CD8-positive, alpha-beta memory T cell (primary cell): ENCODE measurements around the gene KRTAP9-2. TPM values are rescaled to one million over a fixed set of nuclear protein-coding genes. Genes with fewer than 3 reads are reported as not detected.
"Not testable (repeated sequence)": the region's sequence is repeated elsewhere in the genome, so short reads cannot be mapped to it uniquely, and the experiment has no call there.

ENCODE experiments used
- CTCF ChIA-PET: fragments of 350-600 bp; sonication (Branson Sonifier 250); formaldehyde crosslinking; loops from one replicate; lab custom pipeline; 2021; ENCODE audit warnings: antibody characterized with exemption; lab: Charles Lee
- POLR2A ChIA-PET: fragments of 350-600 bp; sonication (Branson Sonifier 250); formaldehyde crosslinking; loops from one replicate; lab custom pipeline; 2021; ENCODE audit warnings: antibody characterized with exemption; lab: Charles Lee
- DNase-seq, 5 donors: peaks; one replicate each; pipeline versions ENCODE4 v3.0.0 to v3.0.0-alpha.2; 2020 to 2022; ENCODE audit warnings: mixed read lengths in 1 of 5
- H3K27ac ChIP-seq: one replicate; pipeline ENCODE4 v1.7.0; 2013; ENCODE audit warnings: low read depth, mild to moderate bottlenecking, low read length, moderate library complexity
- H3K27me3 ChIP-seq: 2 replicates; pipeline ENCODE4 v1.7.0; 2013; ENCODE audit warnings: low read length, mild to moderate bottlenecking; ENCODE audit not compliant: insufficient read depth, poor library complexity, severe bottlenecking
- H3K36me3 ChIP-seq: 2 replicates; pipeline ENCODE4 v1.7.0; 2013; ENCODE audit warnings: mild to moderate bottlenecking, low read length, moderate library complexity; ENCODE audit not compliant: insufficient read depth
- H3K4me1 ChIP-seq: 2 replicates; pipeline ENCODE4 v1.7.0; 2013; ENCODE audit warnings: mild to moderate bottlenecking, low read length, moderate library complexity; ENCODE audit not compliant: insufficient read depth
- H3K4me3 ChIP-seq: 2 replicates; pipeline ENCODE4 v1.7.0; 2013; ENCODE audit warnings: mild to moderate bottlenecking, low read length
- H3K9me3 ChIP-seq: 2 replicates; pipeline ENCODE4 v1.7.0; 2013; ENCODE audit warnings: mild to moderate bottlenecking, low read length
- H3K27ac Mint-ChIP-seq, 8 donors: one replicate each; pipeline ENCODE4 v1.8.0; 2020 to 2021; ENCODE audit warnings: mixed read lengths in 8 of 8, mild to moderate bottlenecking in 6 of 8, inconsistent platforms in 3 of 8, moderate library complexity in 3 of 8
- H3K27me3 Mint-ChIP-seq, 2 donors: one replicate each; pipeline ENCODE4 v1.8.0; 2020 to 2021; ENCODE audit warnings: mixed read lengths in 2 of 2, mild to moderate bottlenecking in 1 of 2, moderate library complexity in 1 of 2
- H3K36me3 Mint-ChIP-seq, 3 donors: one replicate each; pipeline ENCODE4 v1.8.0; 2020 to 2021; ENCODE audit warnings: mixed read lengths in 3 of 3, inconsistent platforms in 1 of 3, mild to moderate bottlenecking in 1 of 3
- H3K4me1 Mint-ChIP-seq, 3 donors: one replicate each; pipeline ENCODE4 v1.8.0; 2020 to 2021; ENCODE audit warnings: mixed read lengths in 3 of 3, inconsistent platforms in 1 of 3, mild to moderate bottlenecking in 1 of 3
- H3K4me3 Mint-ChIP-seq, 7 donors: one replicate each; pipeline ENCODE4 v1.8.0; 2020 to 2021; ENCODE audit warnings: mixed read lengths in 7 of 7, mild to moderate bottlenecking in 6 of 7, moderate library complexity in 4 of 7, inconsistent platforms in 2 of 7
- H3K9me3 Mint-ChIP-seq, 5 donors: one replicate each; pipeline ENCODE4 v1.8.0; 2020 to 2022; ENCODE audit warnings: mixed read lengths in 5 of 5, mild to moderate bottlenecking in 3 of 5, moderate library complexity in 2 of 5, inconsistent platforms in 1 of 5
- polyA plus RNA-seq: library from polyadenylated mRNA; unstranded; fragments of 300-500 nt; fragmentation: Illumina TruSeq; gene quantifications from one replicate; pipeline ENCODE4 v1.2.3, GENCODE V29; 2021
- total RNA-seq, 2 experiments: library from RNA; stranded (reverse); gene quantifications; one replicate each; pipeline ENCODE4 v1.2.3, GENCODE V29; 2021

Gene KRTAP9-2
- total and polyA plus RNA-seq, 3 experiments from 2014 or later = not detected

DNA sequence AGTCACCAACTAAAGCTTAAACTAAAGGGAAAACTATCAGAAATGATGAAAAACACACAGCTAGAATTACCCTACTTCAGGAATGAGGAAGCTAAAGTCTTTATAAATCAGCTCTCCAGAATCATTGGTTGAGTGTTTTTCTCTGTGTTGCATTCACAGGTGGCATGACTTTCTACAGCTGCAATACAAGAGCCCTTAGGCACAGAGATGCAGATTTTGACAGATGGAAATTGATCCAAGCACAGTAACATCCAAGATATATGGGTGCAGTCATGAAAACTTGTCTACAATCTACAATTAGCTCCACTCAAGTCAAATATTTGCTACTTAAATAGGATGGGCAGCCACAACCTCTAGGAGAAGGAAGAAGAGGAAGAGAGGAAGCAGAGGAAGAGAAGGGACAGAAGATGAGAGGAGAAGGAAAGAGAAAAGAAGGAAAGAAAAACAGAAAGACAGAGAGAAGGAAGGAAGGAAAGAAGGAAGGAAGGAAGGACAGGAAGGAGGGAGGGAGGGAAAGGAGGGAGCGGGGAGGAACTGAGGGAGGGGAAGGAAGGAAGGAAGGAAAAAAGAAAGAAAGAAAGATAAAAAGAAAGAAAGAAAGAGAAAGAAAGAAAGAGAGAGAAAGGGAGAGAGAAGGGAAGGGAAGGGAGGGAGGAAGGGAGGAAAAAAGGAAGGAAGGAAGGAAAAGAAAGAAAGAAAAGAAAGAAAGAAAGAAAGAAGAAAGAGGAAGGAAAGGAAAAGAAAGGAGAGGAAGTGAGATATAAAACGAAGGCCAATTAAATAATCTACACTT, 20.7 kb downstream of the KRTAP9-2 start:
- POLR2A ChIA-PET, H3K27me3 ChIP-seq: not testable (repeated sequence)

DNA sequence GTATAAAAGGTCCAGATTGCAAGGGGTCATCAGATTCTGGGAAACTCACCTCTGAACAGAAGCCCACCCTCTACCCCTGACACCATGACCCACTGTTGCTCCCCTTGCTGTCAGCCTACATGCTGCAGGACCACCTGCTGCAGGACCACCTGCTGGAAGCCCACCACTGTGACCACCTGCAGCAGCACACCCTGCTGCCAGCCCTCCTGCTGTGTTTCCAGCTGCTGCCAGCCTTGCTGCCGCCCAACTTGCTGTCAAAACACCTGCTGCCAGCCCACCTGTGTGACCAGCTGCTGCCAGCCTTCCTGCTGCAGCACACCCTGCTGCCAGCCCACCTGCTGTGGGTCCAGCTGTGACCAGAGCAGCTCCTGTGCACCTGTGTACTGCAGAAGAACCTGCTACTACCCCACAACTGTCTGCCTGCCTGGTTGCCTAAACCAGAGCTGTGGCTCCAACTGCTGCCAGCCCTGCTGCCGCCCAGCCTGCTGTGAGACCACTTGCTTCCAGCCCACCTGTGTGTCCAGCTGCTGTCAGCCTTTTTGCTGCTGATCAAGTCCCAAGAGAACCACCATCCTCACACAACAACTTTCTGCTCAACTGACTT, 23.3 kb downstream of the KRTAP9-2 start, which contains the start of gene KRTAP9-4:
TSS of gene KRTAP9-4 (plus strand) at position 51 of the 604 bp plus-strand sequence. CDS start at position 85, 34 bp downstream.
- H3K27ac Mint-ChIP-seq = peak within 1 kb of the TSS in 1 of 8 donors; percentile 26
- H3K27ac ChIP-seq, H3K36me3 ChIP-seq, H3K9me3 ChIP-seq, CTCF ChIA-PET, H3K9me3 Mint-ChIP-seq, H3K4me3 ChIP-seq, H3K4me3 Mint-ChIP-seq, H3K4me1 Mint-ChIP-seq, H3K36me3 Mint-ChIP-seq, H3K4me1 ChIP-seq, DNase-seq, H3K27me3 ChIP-seq, POLR2A ChIA-PET: not testable (repeated sequence)
- peaks cover 4 to 36% of the 10 kb centered on the region in 2 donors for H3K27me3 Mint-ChIP-seq

More for the DNA sequence above, 20.7 kb downstream of the KRTAP9-2 start:
- H3K4me1 ChIP-seq, DNase-seq, H3K36me3 ChIP-seq, CTCF ChIA-PET, H3K4me1 Mint-ChIP-seq, H3K27ac Mint-ChIP-seq, H3K36me3 Mint-ChIP-seq, H3K4me3 ChIP-seq, H3K27ac ChIP-seq, H3K9me3 Mint-ChIP-seq, H3K4me3 Mint-ChIP-seq, H3K9me3 ChIP-seq: not testable (repeated sequence)
- peaks cover 5 to 37% of the 10 kb centered on the region in 2 donors for H3K27me3 Mint-ChIP-seq

DNA sequence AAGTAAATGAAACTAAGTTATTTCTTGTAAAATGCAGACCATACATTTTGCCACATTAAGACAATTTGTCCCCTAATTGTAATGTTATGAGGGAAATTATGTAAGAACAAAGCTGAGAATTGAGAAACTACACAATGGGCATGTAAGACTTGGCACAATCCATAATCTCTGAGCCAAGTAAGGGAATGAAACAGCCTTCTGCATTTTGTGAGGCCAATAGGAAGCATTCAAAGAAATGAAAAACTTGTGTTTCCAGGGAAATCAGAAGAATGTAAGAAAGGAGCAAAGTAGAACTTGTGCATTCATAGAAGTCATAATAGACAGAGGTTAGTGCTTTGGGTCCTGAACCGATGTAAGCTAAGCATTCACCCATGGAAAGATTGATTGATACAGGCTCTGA, 24.8 kb downstream of the KRTAP9-2 start:
- H3K27ac Mint-ChIP-seq = no peak overlapping the region
- H3K9me3 Mint-ChIP-seq = no peaks in the 10 kb centered on the region
- no peak overlapping the region for H3K4me3 ChIP-seq
- ChIA-PET POLR2A (no interaction called here), CTCF (interaction anchor here (1.4 kb wide), 1 partner anchor 10 kb away, joined by 6 read pairs; no protein-coding TSS in a partner anchor)
- H3K36me3 Mint-ChIP-seq = no peaks in the 10 kb centered on the region
- peaks cover 4 to 42% of the 10 kb centered on the region in 2 donors for H3K27me3 Mint-ChIP-seq
- H3K27me3 ChIP-seq = no peaks in the 10 kb centered on the region
- no peaks in the 10 kb centered on the region for H3K4me1 Mint-ChIP-seq
- no peak for DNase-seq
- no peak overlapping the region for H3K4me3 Mint-ChIP-seq
- H3K27ac ChIP-seq = no peak overlapping the region
- H3K4me1 ChIP-seq = no peaks in the 10 kb centered on the region
- H3K36me3 ChIP-seq = no peaks in the 10 kb centered on the region
- H3K9me3 ChIP-seq = no peaks in the 10 kb centered on the region

DNA sequence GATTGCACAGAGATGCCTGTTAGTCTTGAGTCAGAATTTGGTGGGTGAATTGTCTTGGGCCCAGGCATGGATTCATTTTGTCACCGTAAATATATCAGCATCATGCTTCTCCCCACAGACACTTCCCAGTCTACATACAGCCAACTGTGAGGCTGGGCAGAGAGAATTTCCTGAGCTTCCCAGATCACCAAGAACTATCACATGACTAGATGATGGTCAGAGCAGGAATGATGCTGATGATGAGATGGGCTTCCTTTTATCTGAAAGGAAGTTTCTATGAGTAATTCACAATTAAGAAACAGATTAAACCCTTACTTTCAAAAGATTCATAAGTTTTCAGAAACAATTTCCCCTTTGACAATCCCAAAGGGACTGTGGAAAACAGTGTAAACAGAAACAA, 28.4 kb downstream of the KRTAP9-2 start:
- peaks cover 12 to 67% of the 10 kb centered on the region in 2 donors for H3K27me3 Mint-ChIP-seq
- CTCF ChIA-PET = no interaction called here
- no peak overlapping the region for H3K4me3 Mint-ChIP-seq

DNA sequence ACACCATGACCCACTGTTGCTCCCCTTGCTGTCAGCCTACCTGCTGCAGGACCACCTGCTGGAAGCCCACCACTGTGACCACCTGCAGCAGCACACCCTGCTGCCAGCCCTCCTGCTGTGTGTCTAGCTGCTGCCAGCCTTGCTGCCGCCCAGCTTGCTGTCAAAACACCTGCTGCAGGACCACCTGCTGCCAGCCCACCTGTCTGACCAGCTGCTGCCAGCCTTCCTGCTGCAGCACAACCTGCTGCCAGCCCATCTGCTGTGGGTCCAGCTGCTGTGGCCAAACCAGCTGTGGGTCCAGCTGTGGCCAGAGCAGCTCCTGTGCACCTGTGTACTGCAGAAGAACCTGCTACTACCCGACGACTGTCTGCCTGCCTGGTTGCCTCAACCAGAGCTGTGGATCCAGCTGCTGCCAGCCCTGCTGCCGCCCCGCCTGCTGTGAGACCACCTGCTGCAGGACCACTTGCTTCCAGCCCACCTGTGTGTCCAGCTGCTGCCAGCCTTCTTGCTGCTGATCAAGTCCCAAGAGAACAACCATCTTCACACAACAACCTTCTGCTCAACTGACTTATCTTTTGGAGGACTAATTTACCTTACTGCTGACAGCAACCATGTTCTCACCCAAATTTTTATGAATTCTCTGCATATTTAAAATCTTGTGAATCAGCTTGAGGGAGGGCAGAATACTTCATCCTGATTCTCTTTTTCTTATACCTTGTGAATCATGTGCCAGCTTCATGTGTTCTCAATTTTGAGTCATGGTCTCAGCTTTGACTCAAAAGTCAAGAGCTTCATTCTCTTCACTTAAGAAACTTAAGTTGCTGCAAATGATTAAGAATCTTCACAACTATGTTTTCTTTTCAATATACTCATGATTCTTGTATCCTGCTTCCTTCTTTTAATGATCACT, 29.2 kb downstream of the KRTAP9-2 start, which contains the start of gene KRTAP9-9:
TSS of gene KRTAP9-9 (plus strand) at position 4 of the 910 bp plus-strand sequence.
- H3K36me3 Mint-ChIP-seq, H3K4me3 ChIP-seq, H3K4me3 Mint-ChIP-seq, H3K36me3 ChIP-seq, H3K4me1 ChIP-seq, H3K27me3 ChIP-seq, DNase-seq, POLR2A ChIA-PET, H3K4me1 Mint-ChIP-seq, CTCF ChIA-PET, H3K9me3 Mint-ChIP-seq, H3K9me3 ChIP-seq, H3K27ac ChIP-seq: not testable (repeated sequence)
- Mint-ChIP-seq H3K27ac (peak within 1 kb of the TSS in 1 of 8 donors; percentile 48), H3K27me3 (peaks cover 18 to 67% of the 10 kb centered on the region in 2 donors)

More for the DNA sequence above, 28.4 kb downstream of the KRTAP9-2 start:
- Mint-ChIP-seq H3K9me3 (no peaks in the 10 kb centered on the region), H3K36me3 (no peaks in the 10 kb centered on the region), H3K4me1 (no peaks in the 10 kb centered on the region), H3K27ac (no peak overlapping the region)
- no peaks in the 10 kb centered on the region for H3K36me3 ChIP-seq
- no peaks in the 10 kb centered on the region for H3K9me3 ChIP-seq
- H3K27ac ChIP-seq = no peak overlapping the region
- H3K4me3 ChIP-seq = no peak overlapping the region
- no peak for DNase-seq
- H3K4me1 ChIP-seq = no peaks in the 10 kb centered on the region
- POLR2A ChIA-PET = no interaction called here
- no peaks in the 10 kb centered on the region for H3K27me3 ChIP-seq

DNA sequence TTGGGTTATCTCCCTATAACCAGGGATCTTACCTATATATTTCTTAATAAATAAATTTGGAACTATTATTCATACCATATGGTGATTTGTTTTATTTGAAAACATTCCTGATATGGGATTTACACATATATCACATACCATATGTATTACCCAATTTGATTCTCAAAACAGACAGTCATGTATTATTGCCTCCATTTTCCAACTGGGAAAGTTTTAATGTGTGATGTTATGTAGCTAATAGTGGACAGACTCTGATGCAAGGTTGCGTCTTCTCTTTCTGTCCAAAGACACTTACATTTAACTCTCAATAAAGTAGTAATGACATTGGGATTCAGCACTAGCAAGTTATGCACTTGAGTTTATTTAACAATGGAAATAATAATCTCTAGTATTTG, 29.8 kb downstream of the KRTAP9-2 start:
- H3K9me3 Mint-ChIP-seq = no peaks in the 10 kb centered on the region
- CTCF ChIA-PET = no interaction called here

DNA sequence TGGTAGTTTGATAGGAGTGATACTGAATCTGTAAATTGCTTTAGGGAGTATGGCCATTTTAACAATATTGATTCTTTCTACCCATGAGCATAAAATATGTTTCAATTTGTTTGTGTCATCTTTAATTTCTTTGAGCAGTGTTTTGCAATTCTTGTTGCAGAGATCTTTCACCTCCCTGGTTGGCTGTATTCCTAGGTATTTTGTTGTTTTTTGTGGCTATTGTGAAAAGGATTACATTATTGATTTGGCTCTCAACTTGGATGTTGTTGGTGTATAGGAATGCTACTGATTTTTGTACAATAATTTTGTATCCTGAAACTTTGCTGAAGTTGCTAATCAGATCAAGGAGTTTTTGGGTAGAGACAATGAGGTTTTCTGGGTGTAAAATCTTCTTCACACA, 32.0 kb downstream of the KRTAP9-2 start:
- Histone ChIP-seq H3K4me3 (no peak overlapping the region), H3K9me3 (no peaks in the 10 kb centered on the region), H3K36me3 (no peaks in the 10 kb centered on the region), H3K27me3 (no peaks in the 10 kb centered on the region), H3K27ac (no peak overlapping the region), H3K4me1 (no peaks in the 10 kb centered on the region)
- CTCF ChIA-PET = no interaction called here
- Mint-ChIP-seq H3K4me1 (peaks cover 9 to 16% (median 14%) of the 10 kb centered on the region in 3 donors), H3K9me3 (no peaks in the 10 kb centered on the region), H3K4me3 (no peak overlapping the region), H3K36me3 (peaks cover 0 to 7% (median 0%) of the 10 kb centered on the region in 3 donors), H3K27ac (no peak overlapping the region), H3K27me3 (peaks cover 22 to 64% of the 10 kb centered on the region in 2 donors)
- DNase-seq = no peak
- POLR2A ChIA-PET = no interaction called here

More for the DNA sequence above, 29.8 kb downstream of the KRTAP9-2 start:
- Histone ChIP-seq H3K9me3 (no peaks in the 10 kb centered on the region), H3K36me3 (no peaks in the 10 kb centered on the region), H3K4me3 (no peak overlapping the region), H3K4me1 (no peaks in the 10 kb centered on the region), H3K27me3 (no peaks in the 10 kb centered on the region), H3K27ac (no peak overlapping the region)
- Mint-ChIP-seq H3K36me3 (peaks cover 0 to 5% (median 0%) of the 10 kb centered on the region in 3 donors), H3K27ac (no peak overlapping the region), H3K4me3 (no peak overlapping the region), H3K4me1 (peaks cover 7 to 12% (median 11%) of the 10 kb centered on the region in 3 donors), H3K27me3 (peaks cover 22 to 74% of the 10 kb centered on the region in 2 donors)
- DNase-seq = no peak
- POLR2A ChIA-PET = no interaction called here
